GM20431 (cell line): Measurements from ENCODE around the gene TPI1.

Experiments
- in situ Hi-C: fragments of 300-500 bp; cut with MseI, MboI; formaldehyde crosslinking; loops from one replicate; pipeline ENCODE4 v1.15.0; 2020; ENCODE audit warnings: low sequenced_read_pairs; ENCODE audit not compliant: unreplicated experiment

Gene TPI1

GRCh38 chr12:6827982-6828780, 39.1 kb upstream of the TPI1 start, which contains the start of gene P3H3:
P3H3 (plus strand) TSS chr12:6828407; CDS start chr12:6828441, 34 bp downstream.
- in situ Hi-C loops: loop anchor here (25.0 kb wide), 1 partner anchor 91 kb away; no protein-coding TSS in a partner anchor

- in situ Hi-C loops: loop anchor here (25.0 kb wide), 1 partner anchor 92 kb away; no protein-coding TSS in a partner anchor
Measured at GRCh38 chr12:6828781-6829535, 38.4 kb upstream of the TPI1 start.

- in situ Hi-C loops: loop anchor here (25.0 kb wide), 1 partner anchor 92 kb away; no protein-coding TSS in a partner anchor
Measured at GRCh38 chr12:6829536-6830220, 37.7 kb upstream of the TPI1 start.

GRCh38 chr12:6830286-6830890, 36.9 kb upstream of the TPI1 start:
- in situ Hi-C loops: loop anchor here (25.0 kb wide), 1 partner anchor 93 kb away; no protein-coding TSS in a partner anchor

- in situ Hi-C loops: loop anchor here (25.0 kb wide), 1 partner anchor 94 kb away; no protein-coding TSS in a partner anchor
Measured at GRCh38 chr12:6830999-6831398, 36.3 kb upstream of the TPI1 start.

GRCh38 chr12:6831450-6831995, 35.8 kb upstream of the TPI1 start:
- in situ Hi-C loops: loop anchor here (25.0 kb wide), 1 partner anchor 94 kb away; no protein-coding TSS in a partner anchor

- in situ Hi-C loops: loop anchor here (25.0 kb wide), 1 partner anchor 95 kb away; no protein-coding TSS in a partner anchor
Measured at GRCh38 chr12:6832125-6832524, 35.2 kb upstream of the TPI1 start.

GRCh38 chr12:6833189-6833890, 34.0 kb upstream of the TPI1 start:
- in situ Hi-C loops: loop anchor here (25.0 kb wide), 1 partner anchor 96 kb away; no protein-coding TSS in a partner anchor

GRCh38 chr12:6834254-6834653, 33.1 kb upstream of the TPI1 start:
- in situ Hi-C loops: loop anchor here (25.0 kb wide), 1 partner anchor 97 kb away; no protein-coding TSS in a partner anchor

GRCh38 chr12:6834873-6835272, 32.5 kb upstream of the TPI1 start:
- in situ Hi-C loops: loop anchor here (25.0 kb wide), 1 partner anchor 98 kb away; no protein-coding TSS in a partner anchor

- in situ Hi-C loops: loop anchor here (25.0 kb wide), 1 partner anchor 100 kb away; no protein-coding TSS in a partner anchor
Measured at GRCh38 chr12:6836851-6837250, 30.5 kb upstream of the TPI1 start.

- in situ Hi-C loops: loop anchor here (25.0 kb wide), 1 partner anchor 100 kb away; no protein-coding TSS in a partner anchor
Measured at GRCh38 chr12:6837370-6838060, 29.8 kb upstream of the TPI1 start.

- in situ Hi-C loops: loop anchor here (25.0 kb wide), 1 partner anchor 102 kb away; no protein-coding TSS in a partner anchor
Measured at GRCh38 chr12:6838854-6839253, 28.5 kb upstream of the TPI1 start.

- in situ Hi-C loops: loop anchor here (25.0 kb wide), 1 partner anchor 102 kb away; no protein-coding TSS in a partner anchor
Measured at GRCh38 chr12:6839482-6840201, 27.7 kb upstream of the TPI1 start.

- in situ Hi-C loops: loop anchor here (25.0 kb wide), 1 partner anchor 103 kb away; no protein-coding TSS in a partner anchor
Measured at GRCh38 chr12:6840330-6840729, 27.0 kb upstream of the TPI1 start.

GRCh38 chr12:6840761-6841515, 26.4 kb upstream of the TPI1 start, which contains the start of gene GNB3:
GNB3 (plus strand) TSS chr12:6840925; CDS start chr12:6841288, 363 bp downstream.
- in situ Hi-C loops: loop anchor here (25.0 kb wide), 1 partner anchor 104 kb away; no protein-coding TSS in a partner anchor
